GM19035 (cell line): ENCODE results near the gene SPDEF.

Experiments
- ATAC-seq: cut with Tn5 transposase; IDR thresholded peaks from one replicate; pipeline ENCODE4 v1.9.1; 2021; ENCODE audit not compliant: unreplicated experiment

Gene SPDEF

GRCh38 chr6:34489207-34489805 is 66.8 kb downstream of the SPDEF start:
- no peak for ATAC-seq
